PC-9 (cell line): ENCODE measurements around the gene ATG10. TPM values are rescaled to one million over a fixed set of nuclear protein-coding genes. Genes with fewer than 3 reads are reported as not detected.

Experiments
- BruUV-seq: library from RNA; stranded (reverse); fragments of 400-500 nt; replicated peaks from 2 replicates; lab custom pipeline; 2021; lab: Mats Ljungman, UMichigan
- CTCF ChIA-PET: fragments of 300-600 bp; sonication (Branson Sonifier 250); formaldehyde crosslinking; loops from one replicate; lab custom pipeline; 2022; ENCODE audit warnings: antibody characterized with exemption; lab: Charles Lee
- POLR2A ChIA-PET: fragments of 300-600 bp; sonication (Branson Sonifier 250); formaldehyde crosslinking; loops from one replicate; lab custom pipeline; 2022; ENCODE audit warnings: antibody characterized with exemption; ENCODE audit not compliant: unreplicated experiment; lab: Charles Lee
- DNase-seq, 2 experiments: peaks; one replicate each; pipeline versions ENCODE4 v3.0.0 to v3.0.0-alpha.2; 2015 to 2022; ENCODE audit warnings: mixed read lengths in 1 of 2
- H2AFZ ChIP-seq: fragments of 200-600 bp; sonication (generic); 2 replicates; pipeline ENCODE4 v1.8.1; 2017; ENCODE audit warnings: antibody characterized with exemption
- H3F3A ChIP-seq: fragments of 200-600 bp; sonication (generic); 2 replicates; pipeline ENCODE4 v1.8.1; 2017; ENCODE audit warnings: antibody characterized with exemption, mild to moderate bottlenecking, low read depth; ENCODE audit not compliant: insufficient read depth
- H3K27ac ChIP-seq: fragments of 200-600 bp; sonication (generic); 2 replicates; pipeline ENCODE4 v1.6.1; 2016; ENCODE audit warnings: mixed run types
- H3K27me3 ChIP-seq: fragments of 200-600 bp; sonication (generic); 2 replicates; pipeline ENCODE4 v1.6.1; 2016; ENCODE audit warnings: low read depth, mixed run types; ENCODE audit not compliant: insufficient read depth
- H3K36me3 ChIP-seq: fragments of 200-600 bp; sonication (generic); 2 replicates; pipeline ENCODE4 v1.6.1; 2016; ENCODE audit warnings: low read depth, mixed run types
- H3K4me1 ChIP-seq: fragments of 200-600 bp; sonication (generic); replicated peaks from 2 replicates; pipeline ENCODE4 v1.6.1; 2016; ENCODE audit warnings: mixed run types; ENCODE audit not compliant: insufficient read depth
- H3K4me2 ChIP-seq: fragments of 200-600 bp; sonication (generic); 2 replicates; pipeline ENCODE4 v1.6.1; 2017; ENCODE audit warnings: mixed run types
- H3K4me3 ChIP-seq: fragments of 200-600 bp; sonication (generic); 2 replicates; pipeline ENCODE4 v1.6.1; 2016; ENCODE audit warnings: mixed run types
- H3K79me2 ChIP-seq: fragments of 200-600 bp; sonication (generic); 2 replicates; pipeline ENCODE4 v1.6.1; 2017; ENCODE audit warnings: low read depth, mixed run types
- H3K9me2 ChIP-seq: fragments of 200-600 bp; sonication (generic); 2 replicates; pipeline ENCODE4 v1.8.1; 2017; ENCODE audit warnings: mild to moderate bottlenecking; ENCODE audit not compliant: insufficient read depth
- H3K9me3 ChIP-seq: fragments of 200-600 bp; sonication (generic); 2 replicates; pipeline ENCODE4 v1.8.1; 2016; ENCODE audit warnings: low read depth; ENCODE audit not compliant: insufficient read depth
- H4K20me1 ChIP-seq: fragments of 200-600 bp; sonication (generic); 2 replicates; pipeline ENCODE4 v1.8.1; 2017; ENCODE audit not compliant: insufficient read depth
- CTCF ChIP-seq: fragments of 200-600 bp; sonication (generic); conservative IDR thresholded peaks from 2 replicates; pipeline ENCODE4 v1.6.1; 2017; ENCODE audit warnings: mixed run types, antibody characterized with exemption, mild to moderate bottlenecking, moderate library complexity
- EZH2 ChIP-seq: fragments of 200-600 bp; sonication (generic); IDR thresholded peaks from 2 replicates; pipeline ENCODE4 v1.8.0; 2017; ENCODE audit warnings: antibody characterized with exemption, low read depth
- intact Hi-C: fragments of 100-400 bp; cut with micrococcal nuclease; formaldehyde crosslinking; loops from one replicate; pipeline ENCODE4 v1.10.0; 2022; ENCODE audit not compliant: unreplicated experiment
- total RNA-seq: library from RNA; stranded (reverse); gene quantifications from 2 replicates; pipeline ENCODE4 v1.2.3, GENCODE V29; 2021

Gene ATG10
- total RNA-seq, 1 experiment from 2014 or later, result 12.7 TPM

DNA sequence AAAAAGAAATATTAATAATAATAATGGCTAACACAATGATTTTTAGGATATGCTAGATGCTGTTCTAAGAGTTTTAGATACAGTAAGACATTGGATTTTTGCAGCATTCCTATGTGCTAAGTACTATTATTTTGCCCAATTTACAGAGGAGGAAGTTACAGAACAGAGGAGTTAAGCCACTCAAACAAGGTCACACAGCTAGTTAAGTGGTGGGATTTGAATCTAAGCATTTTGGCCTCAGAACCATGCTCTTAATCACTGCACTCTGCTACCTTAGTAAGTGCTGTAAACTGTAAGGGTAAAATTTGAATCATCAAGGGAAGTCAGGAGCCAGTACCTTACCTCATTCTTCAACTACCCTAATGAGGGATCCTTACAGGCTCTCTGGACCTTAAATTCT lies 280.9 kb downstream of the ATG10 start:
- H4K20me1 ChIP-seq, result no peaks in the 10 kb centered on the region
- H3K79me2 ChIP-seq, result no peaks in the 10 kb centered on the region
- ChIA-PET POLR2A (no interaction called here), CTCF (no interaction called here)
- H3K36me3 ChIP-seq, result no peaks in the 10 kb centered on the region
- intact Hi-C loops, result no loop called here
- TF ChIP-seq EZH2 (no peak), CTCF (no peak)
- no peaks in the 10 kb centered on the region for H3K4me1 ChIP-seq
- H3K4me3 ChIP-seq, result no peak overlapping the region
- no peaks in the 10 kb centered on the region for H3K9me2 ChIP-seq
- H3F3A ChIP-seq, result no peaks in the 10 kb centered on the region
- no peaks in the 10 kb centered on the region for H3K27me3 ChIP-seq
- no peak overlapping the region for H3K4me2 ChIP-seq
- peaks cover under 1% of the 10 kb centered on the region; the same call in 1 of the 2 replicates for H3K9me3 ChIP-seq
- BruUV-seq, result no TSS peak
- H2AFZ ChIP-seq, result no peak overlapping the region
- H3K27ac ChIP-seq, result no peak overlapping the region
- no peak for DNase-seq

DNA sequence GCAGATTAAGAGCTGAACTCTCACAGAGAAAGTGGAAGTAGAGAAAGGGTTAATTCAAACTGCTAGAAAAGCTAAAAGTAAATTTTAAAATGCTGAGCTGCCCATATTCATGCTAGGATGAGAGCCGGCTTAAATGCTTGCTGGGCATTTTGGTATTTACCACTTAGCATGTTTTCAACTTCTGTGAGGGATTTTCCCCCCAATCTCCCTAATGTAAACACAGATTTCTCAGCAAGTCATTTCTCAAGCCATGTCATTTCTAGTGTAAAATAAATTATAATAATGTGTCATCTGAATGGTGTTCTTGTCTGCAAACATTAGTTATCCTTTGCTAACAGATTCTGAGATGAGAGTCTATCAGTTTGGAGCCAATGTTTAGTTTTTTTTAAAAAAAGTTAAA lies 284.0 kb downstream of the ATG10 start:
- intact Hi-C loops, result no loop called here
- no peak overlapping the region for H3K4me2 ChIP-seq
- POLR2A ChIA-PET, result no interaction called here
- DNase-seq, result no peak
- H2AFZ ChIP-seq, result no peak overlapping the region
- no TSS peak for BruUV-seq
- H3K27ac ChIP-seq, result no peak overlapping the region
- H4K20me1 ChIP-seq, result no peaks in the 10 kb centered on the region
- H3K36me3 ChIP-seq, result no peaks in the 10 kb centered on the region
- no peaks in the 10 kb centered on the region for H3K79me2 ChIP-seq
- no peaks in the 10 kb centered on the region for H3K9me3 ChIP-seq
- no peaks in the 10 kb centered on the region; the same call in 1 of the 2 replicates for H3F3A ChIP-seq
- no peaks in the 10 kb centered on the region for H3K9me2 ChIP-seq
- TF ChIP-seq EZH2 (no peak), CTCF (no peak)
- CTCF ChIA-PET, result no interaction called here
- H3K4me3 ChIP-seq, result no peak overlapping the region
- H3K27me3 ChIP-seq, result no peaks in the 10 kb centered on the region
- H3K4me1 ChIP-seq, result no peaks in the 10 kb centered on the region

GRCh38 chr5:82257247-82257646 lies 285.4 kb downstream of the ATG10 start:
- no peaks in the 10 kb centered on the region for H3K79me2 ChIP-seq
- BruUV-seq, result no TSS peak
- H4K20me1 ChIP-seq, result no peaks in the 10 kb centered on the region
- H3K9me2 ChIP-seq, result no peaks in the 10 kb centered on the region
- intact Hi-C loops, result no loop called here
- ChIA-PET CTCF (interaction anchor here (0.7 kb wide), 1 partner anchor 406 kb away, joined by 4 read pairs; no protein-coding TSS in a partner anchor), POLR2A (interaction anchor here (0.5 kb wide), 1 partner anchor 21 kb away, joined by 4 read pairs; no protein-coding TSS in a partner anchor)
- no peaks in the 10 kb centered on the region for H3K36me3 ChIP-seq
- H3F3A ChIP-seq, result no peaks in the 10 kb centered on the region; the same call in 1 of the 2 replicates
- H2AFZ ChIP-seq, result no peak overlapping the region
- no peak for DNase-seq
- TF ChIP-seq EZH2 (no peak), CTCF (no peak)
- H3K27ac ChIP-seq, result no peak overlapping the region
- no peak overlapping the region for H3K4me2 ChIP-seq
- no peaks in the 10 kb centered on the region for H3K4me1 ChIP-seq
- H3K9me3 ChIP-seq, result no peaks in the 10 kb centered on the region
- no peak overlapping the region for H3K4me3 ChIP-seq
- no peaks in the 10 kb centered on the region for H3K27me3 ChIP-seq
